Keratinocyte (primary cell): ENCODE data around the gene MYOM1. TPM values are rescaled to one million over a fixed set of nuclear protein-coding genes. Genes with fewer than 3 reads are reported as not detected.

Experiments used
- DNase-seq: peaks from one replicate; pipeline ENCODE4 v3.0.0-alpha.2; 2011; ENCODE audit warnings: low read depth, missing footprints, low spot score
- FAIRE-seq: peaks from 2 replicates; lab custom pipeline; 2011; peaks lifted over from hg19 to GRCh38; lab: Jason Lieb, UNC
- H2AFZ ChIP-seq: 2 replicates; pipeline ENCODE4 v1.6.0; 2012; ENCODE audit warnings: low read length, control low read depth, inconsistent platforms; ENCODE audit not compliant: control insufficient read depth
- H3K27ac ChIP-seq: 2 replicates; pipeline ENCODE4 v1.5.1; 2011; ENCODE audit warnings: low read length; ENCODE audit not compliant: control insufficient read depth, insufficient read depth
- H3K27me3 ChIP-seq: 3 replicates; pipeline ENCODE4 v1.6.0; 2011; ENCODE audit warnings: low read length; ENCODE audit not compliant: control insufficient read depth, insufficient read depth; ENCODE audit errors: extremely low read depth
- H3K36me3 ChIP-seq, 2 experiments: 2 replicates in 1 of 2; 3 replicates in 1 of 2; pipeline ENCODE4 v1.5.1; 2011; ENCODE audit warnings: low read length in 2 of 2, mild to moderate bottlenecking in 1 of 2; ENCODE audit not compliant: control insufficient read depth in 2 of 2, insufficient read depth in 2 of 2; ENCODE audit errors: extremely low read depth in 1 of 2
- H3K4me1 ChIP-seq: 3 replicates; pipeline ENCODE4 v1.5.1; 2011; ENCODE audit warnings: low read length; ENCODE audit not compliant: control insufficient read depth, insufficient read depth; ENCODE audit errors: extremely low read depth
- H3K4me2 ChIP-seq: 3 replicates; pipeline ENCODE4 v1.6.0; 2011; ENCODE audit warnings: low read depth, low read length; ENCODE audit not compliant: control insufficient read depth, insufficient read depth; ENCODE audit errors: extremely low read depth
- H3K4me3 ChIP-seq, 3 experiments: fragments of 200-600 bp in 1 of 3; sonication (generic) in 1 of 3; 2 replicates in 2 of 3; 3 replicates in 1 of 3; pipeline ENCODE4 v1.5.1; 2011 to 2016; ENCODE audit warnings: low read length in 3 of 3, mild to moderate bottlenecking in 3 of 3, control low read depth in 2 of 3, inconsistent platforms in 1 of 3, low read depth in 1 of 3, mixed read lengths in 1 of 3, mixed run types in 1 of 3, moderate library complexity in 1 of 3; ENCODE audit not compliant: control insufficient read depth in 2 of 3, insufficient read depth in 2 of 3; ENCODE audit errors: extremely low read depth in 1 of 3
- H3K79me2 ChIP-seq: 2 replicates; pipeline ENCODE4 v1.6.0; 2012; ENCODE audit warnings: low read length; ENCODE audit not compliant: control insufficient read depth, insufficient read depth
- H3K9ac ChIP-seq: 3 replicates; pipeline ENCODE4 v1.6.0; 2011; ENCODE audit warnings: low read length; ENCODE audit not compliant: control insufficient read depth, insufficient read depth; ENCODE audit errors: extremely low read depth
- H3K9me1 ChIP-seq: 3 replicates; pipeline ENCODE4 v1.6.0; 2011; ENCODE audit warnings: low read length; ENCODE audit not compliant: control insufficient read depth, insufficient read depth; ENCODE audit errors: extremely low read depth
- H3K9me3 ChIP-seq: 2 replicates; pipeline ENCODE4 v1.5.1; 2012; ENCODE audit warnings: low read depth, low read length; ENCODE audit not compliant: control insufficient read depth
- H4K20me1 ChIP-seq: 3 replicates; pipeline ENCODE4 v1.6.0; 2011; ENCODE audit warnings: low read length; ENCODE audit not compliant: control insufficient read depth, insufficient read depth; ENCODE audit errors: extremely low read depth
- EZH2 ChIP-seq: IDR thresholded peaks from one replicate; pipeline ENCODE4 v1.6.1; 2012; ENCODE audit warnings: inconsistent platforms, mild to moderate bottlenecking, low read length, moderate library complexity
- dilution Hi-C: fragments of 300-500 bp; cut with MboI; formaldehyde crosslinking; loops from one replicate; pipeline ENCODE4 v1.7.0; 2020; ENCODE audit warnings: low sequenced_read_pairs; ENCODE audit not compliant: extremely low pct_ligation_motif_present
- polyA plus RNA-seq, 5 experiments: library from polyadenylated mRNA; depleted of rRNA in 3 of 5; stranded (reverse) in 3 of 5; stranded (forward) in 1 of 5; unstranded in 1 of 5; fragments of >200 nt; gene quantifications; 1 replicate in 1 of 5; 2 replicates in 3 of 5; 3 replicates in 1 of 5; pipeline versions ENCODE4 v1.2.1 to v1.2.3, GENCODE V29; 2011 to 2012; ENCODE audit warnings: missing spikeins in 2 of 5, low read depth in 1 of 5, low replicate concordance in 1 of 5
- TF ChIP-seq, protein P1 (sequence below), 3 experiments: IDR thresholded peaks in 1 of 3; conservative IDR thresholded peaks in 1 of 3; optimal IDR thresholded peaks in 1 of 3; 2 replicates in 2 of 3; 3 replicates in 1 of 3; pipeline versions ENCODE3 to v1.5.1; 2011; ENCODE audit warnings: low read length in 3 of 3, mild to moderate bottlenecking in 3 of 3, moderate library complexity in 2 of 3, control low read depth in 1 of 3, inconsistent platforms in 1 of 3; ENCODE audit not compliant: insufficient read depth in 2 of 3; ENCODE audit errors: extremely low read depth in 1 of 3

Gene MYOM1
- polyA plus RNA-seq, 1 donor (not counting 4 experiments of a cell fraction or from before 2014, with no cell fraction given) = 0.03 TPM

DNA sequence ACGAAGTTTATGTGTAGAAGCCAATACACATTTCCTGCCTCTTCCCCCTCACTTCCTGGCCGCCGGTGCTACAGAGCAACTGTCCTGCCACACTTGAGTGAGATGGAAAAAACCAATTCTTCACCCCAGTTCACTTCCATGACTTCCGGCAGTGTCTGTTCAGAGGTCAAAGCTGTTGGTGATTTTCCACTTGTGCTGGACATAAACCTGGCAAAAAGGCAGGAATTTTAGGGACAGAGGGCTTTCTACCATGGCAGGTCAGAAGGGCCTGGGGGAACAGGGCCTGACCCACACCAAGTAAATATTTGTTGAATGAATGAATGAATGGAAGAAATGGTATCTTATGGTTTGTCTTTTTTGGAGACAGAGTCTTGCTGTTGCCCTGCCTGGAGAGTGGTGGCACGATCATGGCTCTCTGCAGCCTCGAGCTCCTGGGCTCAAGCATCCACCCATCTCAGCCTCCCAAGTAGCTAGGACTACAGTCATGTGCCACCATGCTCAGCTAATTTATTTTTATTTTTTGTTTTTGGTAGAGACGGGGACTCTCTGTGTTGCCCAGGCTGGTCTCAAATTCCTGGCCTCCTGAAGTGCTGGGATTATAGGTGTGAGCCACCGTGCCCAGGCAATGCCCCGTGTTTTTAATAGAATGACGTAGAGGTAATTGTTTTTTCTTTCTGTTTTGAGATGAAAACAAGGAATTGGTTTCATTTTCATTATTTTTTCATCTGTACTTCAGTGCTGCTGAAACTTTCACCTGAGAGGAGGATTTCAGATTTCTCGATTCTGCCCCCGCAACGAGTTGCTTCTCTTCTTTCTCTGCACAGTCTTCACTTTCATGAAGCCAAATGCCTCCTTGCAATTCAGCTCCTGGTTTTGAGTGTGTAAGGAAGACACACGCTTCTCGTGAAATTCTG lies 158.8 kb downstream of the MYOM1 start:
- FAIRE-seq = no peak
- no peaks in the 10 kb centered on the region for H3K4me1 ChIP-seq
- H3K79me2 ChIP-seq = no peaks in the 10 kb centered on the region
- H3K27me3 ChIP-seq = peaks cover 3% of the 10 kb centered on the region
- no peak for DNase-seq
- no peak overlapping the region for H3K4me2 ChIP-seq
- H2AFZ ChIP-seq = no peak overlapping the region
- H3K9me3 ChIP-seq = no peaks in the 10 kb centered on the region
- no peak overlapping the region for H3K27ac ChIP-seq
- H3K4me3 ChIP-seq = no peak overlapping the region
- no peak overlapping the region for H3K9ac ChIP-seq
- TF ChIP-seq EZH2 = no peak
- TF ChIP-seq, protein P1, sequence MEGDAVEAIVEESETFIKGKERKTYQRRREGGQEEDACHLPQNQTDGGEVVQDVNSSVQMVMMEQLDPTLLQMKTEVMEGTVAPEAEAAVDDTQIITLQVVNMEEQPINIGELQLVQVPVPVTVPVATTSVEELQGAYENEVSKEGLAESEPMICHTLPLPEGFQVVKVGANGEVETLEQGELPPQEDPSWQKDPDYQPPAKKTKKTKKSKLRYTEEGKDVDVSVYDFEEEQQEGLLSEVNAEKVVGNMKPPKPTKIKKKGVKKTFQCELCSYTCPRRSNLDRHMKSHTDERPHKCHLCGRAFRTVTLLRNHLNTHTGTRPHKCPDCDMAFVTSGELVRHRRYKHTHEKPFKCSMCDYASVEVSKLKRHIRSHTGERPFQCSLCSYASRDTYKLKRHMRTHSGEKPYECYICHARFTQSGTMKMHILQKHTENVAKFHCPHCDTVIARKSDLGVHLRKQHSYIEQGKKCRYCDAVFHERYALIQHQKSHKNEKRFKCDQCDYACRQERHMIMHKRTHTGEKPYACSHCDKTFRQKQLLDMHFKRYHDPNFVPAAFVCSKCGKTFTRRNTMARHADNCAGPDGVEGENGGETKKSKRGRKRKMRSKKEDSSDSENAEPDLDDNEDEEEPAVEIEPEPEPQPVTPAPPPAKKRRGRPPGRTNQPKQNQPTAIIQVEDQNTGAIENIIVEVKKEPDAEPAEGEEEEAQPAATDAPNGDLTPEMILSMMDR (optimal IDR thresholded peaks at IDR 0.05 in 1 of 3, IDR thresholded peaks at IDR 0.05 in 1 of 3, conservative IDR thresholded peaks at IDR 0.05 in 1 of 3; ENCODE audit: extremely low read depth in 1 of 3, insufficient read depth in 2 of 3, low read length in 3 of 3) = no peak
- dilution Hi-C loops = no loop called here
- no peaks in the 10 kb centered on the region for H3K36me3 ChIP-seq
- H4K20me1 ChIP-seq = no peaks in the 10 kb centered on the region
- no peaks in the 10 kb centered on the region for H3K9me1 ChIP-seq

DNA sequence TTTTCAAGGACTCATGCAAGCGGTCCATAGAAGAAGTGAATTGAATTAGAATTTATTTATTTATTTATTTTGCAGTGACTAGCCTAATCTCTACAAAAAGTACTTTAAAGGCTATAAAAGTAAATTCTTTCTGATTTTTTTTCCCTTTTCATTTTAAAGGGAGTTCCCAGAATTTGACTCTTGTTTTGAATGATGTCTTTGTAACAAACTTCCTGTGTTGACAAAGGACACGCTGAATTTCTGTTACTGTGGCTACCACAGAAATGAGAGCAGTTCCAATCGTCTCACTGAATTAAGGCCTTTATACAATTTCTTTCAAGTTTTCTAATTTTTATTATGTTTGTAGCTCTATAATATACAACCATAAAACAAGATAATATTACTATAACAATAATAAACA lies 160.5 kb downstream of the MYOM1 start:
- FAIRE-seq (no peak), DNase-seq (no peak)
- Histone ChIP-seq H3K4me1 (no peaks in the 10 kb centered on the region), H3K27me3 (peaks cover 3% of the 10 kb centered on the region), H3K9me3 (no peaks in the 10 kb centered on the region), H2AFZ (no peak overlapping the region), H3K36me3 (no peaks in the 10 kb centered on the region), H3K9ac (no peak overlapping the region), H4K20me1 (no peaks in the 10 kb centered on the region), H3K79me2 (no peaks in the 10 kb centered on the region), H3K4me2 (no peak overlapping the region), H3K27ac (no peak overlapping the region), H3K9me1 (no peaks in the 10 kb centered on the region), H3K4me3 (no peak overlapping the region)
- dilution Hi-C loops = no loop called here
- TF ChIP-seq EZH2 = no peak
- TF ChIP-seq, protein P1 (optimal IDR thresholded peaks at IDR 0.05 in 1 of 3, IDR thresholded peaks at IDR 0.05 in 1 of 3, conservative IDR thresholded peaks at IDR 0.05 in 1 of 3; ENCODE audit: extremely low read depth in 1 of 3, insufficient read depth in 2 of 3, low read length in 3 of 3) = no peak
